ENCODE data around the gene HHAT. TPM values are rescaled to one million over a fixed set of nuclear protein-coding genes. Genes with fewer than 3 reads are reported as not detected.

Gene HHAT
- total and polyA plus RNA-seq, 2 donors (not counting 3 experiments of a cell fraction or from before 2014, with no cell fraction given): 2.4 to 4.3 TPM

DNA sequence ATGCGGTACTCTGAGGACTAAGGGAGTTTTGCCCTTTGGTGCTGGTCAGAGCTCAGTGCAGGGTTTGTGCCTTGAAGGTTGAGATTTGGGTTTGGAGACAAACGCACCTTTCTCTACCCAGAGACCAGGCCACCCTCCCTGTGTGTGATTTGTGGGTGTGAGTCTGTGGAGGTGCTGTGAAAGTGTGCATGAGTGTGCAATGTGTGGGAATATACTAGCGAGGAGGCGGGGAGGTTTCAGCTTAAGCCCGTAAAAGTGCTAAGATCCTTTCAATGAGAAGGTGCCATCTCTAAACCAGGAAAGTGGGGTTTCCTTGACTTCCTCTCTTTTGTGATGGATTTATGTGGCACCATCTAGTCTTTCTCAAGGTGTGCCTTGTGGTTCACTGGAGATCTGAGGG lies 225.7 kb downstream of the HHAT start:
- no peak overlapping the region for H3K27ac ChIP-seq (ENCODE audit: insufficient read depth, low read depth, low read length)
- no peak overlapping the region for H3K4me2 ChIP-seq (ENCODE audit: insufficient read depth, low read length)
- FAIRE-seq (no peak), DNase-seq (ENCODE audit: low read depth, low spot score) (no peak)
- intact Hi-C loops (cut with micrococcal nuclease) (loop anchor here (5.0 kb wide), 1 partner anchor 42 kb away; no protein-coding TSS in a partner anchor), dilution Hi-C loops (cut with MboI; ENCODE audit: extremely low pct_ligation_motif_present, low sequenced_read_pairs) (no loop called here)
- no peak overlapping the region for H2AFZ ChIP-seq (ENCODE audit: low read depth, low read length)
- H3K27me3 ChIP-seq (ENCODE audit: control insufficient read depth in 2 of 2, insufficient read depth in 2 of 2, low read length in 2 of 2): no peaks in the 10 kb centered on the region
- TF ChIP-seq, protein P1, sequence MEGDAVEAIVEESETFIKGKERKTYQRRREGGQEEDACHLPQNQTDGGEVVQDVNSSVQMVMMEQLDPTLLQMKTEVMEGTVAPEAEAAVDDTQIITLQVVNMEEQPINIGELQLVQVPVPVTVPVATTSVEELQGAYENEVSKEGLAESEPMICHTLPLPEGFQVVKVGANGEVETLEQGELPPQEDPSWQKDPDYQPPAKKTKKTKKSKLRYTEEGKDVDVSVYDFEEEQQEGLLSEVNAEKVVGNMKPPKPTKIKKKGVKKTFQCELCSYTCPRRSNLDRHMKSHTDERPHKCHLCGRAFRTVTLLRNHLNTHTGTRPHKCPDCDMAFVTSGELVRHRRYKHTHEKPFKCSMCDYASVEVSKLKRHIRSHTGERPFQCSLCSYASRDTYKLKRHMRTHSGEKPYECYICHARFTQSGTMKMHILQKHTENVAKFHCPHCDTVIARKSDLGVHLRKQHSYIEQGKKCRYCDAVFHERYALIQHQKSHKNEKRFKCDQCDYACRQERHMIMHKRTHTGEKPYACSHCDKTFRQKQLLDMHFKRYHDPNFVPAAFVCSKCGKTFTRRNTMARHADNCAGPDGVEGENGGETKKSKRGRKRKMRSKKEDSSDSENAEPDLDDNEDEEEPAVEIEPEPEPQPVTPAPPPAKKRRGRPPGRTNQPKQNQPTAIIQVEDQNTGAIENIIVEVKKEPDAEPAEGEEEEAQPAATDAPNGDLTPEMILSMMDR (IDR thresholded peaks at IDR 0.05; ENCODE audit: extremely low read depth in 1 of 2, insufficient read depth in 1 of 2, low read depth in 1 of 2, low read length in 2 of 2): no peak
- TF ChIP-seq POLR2A (IDR thresholded peaks at IDR 0.05; ENCODE audit: low read depth, low read length) (no peak), POLR2AphosphoS5 (IDR thresholded peaks at IDR 0.05; ENCODE audit: insufficient read depth, low read depth, low read length) (no peak), FOS (IDR thresholded peaks at IDR 0.05; ENCODE audit: borderline replicate concordance, insufficient read depth, low read length) (no peak)
- CTCF ChIA-PET: interaction anchor here (1.0 kb wide), 1 partner anchor 46 kb away, joined by 3 read pairs; no protein-coding TSS in a partner anchor
- no TSS peak for BruUV-seq (replicated peaks)
- H3K9me3 ChIP-seq (replicated peaks; ENCODE audit: control insufficient read depth, insufficient read depth, low read length): no peaks in the 10 kb centered on the region
- no peak overlapping the region for H3K9ac ChIP-seq (replicated peaks; ENCODE audit: extremely low read depth, insufficient read depth, low read length)
- POLR2A ChIA-PET: no interaction called here
- no peak overlapping the region for H3K4me3 ChIP-seq (replicated peaks in 1 of 3; ENCODE audit: insufficient read depth in 1 of 3, low read depth in 1 of 3, low read length in 3 of 3)
- H3K4me1 ChIP-seq (ENCODE audit: control insufficient read depth, extremely low read depth, insufficient read depth, low read length): no peaks in the 10 kb centered on the region
- no peaks in the 10 kb centered on the region for H3K9me1 ChIP-seq (replicated peaks; ENCODE audit: control insufficient read depth, extremely low read depth, insufficient read depth, low read length)
- no peaks in the 10 kb centered on the region for H3K36me3 ChIP-seq (ENCODE audit: control insufficient read depth in 2 of 2, extremely low read depth in 1 of 2, insufficient read depth in 2 of 2, low read length in 2 of 2)
- no peaks in the 10 kb centered on the region for H3K79me2 ChIP-seq (ENCODE audit: control insufficient read depth, insufficient read depth, low read length)
- H4K20me1 ChIP-seq (replicated peaks; ENCODE audit: control insufficient read depth, extremely low read depth, insufficient read depth, low read length): no peaks in the 10 kb centered on the region

DNA sequence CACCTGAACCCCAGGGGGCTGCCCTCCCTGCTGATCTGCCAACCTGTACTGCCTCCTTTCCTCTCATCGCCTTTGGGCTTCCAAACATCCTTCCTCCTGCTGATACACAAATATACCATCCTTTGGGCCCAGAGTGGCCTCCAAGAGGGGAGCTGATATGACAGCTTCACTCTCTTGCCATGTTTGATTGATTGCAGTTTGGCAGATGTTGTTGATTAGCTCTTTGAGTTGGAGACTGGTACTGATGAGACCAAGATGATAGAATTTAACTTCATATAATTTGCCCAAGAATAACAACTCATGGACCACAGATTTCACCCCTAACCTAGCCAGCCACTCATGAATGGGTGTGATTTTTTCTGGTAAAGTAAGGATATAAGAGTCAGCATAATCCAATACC lies 227.8 kb downstream of the HHAT start:
- CTCF ChIA-PET: no interaction called here
- BruUV-seq (replicated peaks): no TSS peak
- FAIRE-seq: no peak
- Histone ChIP-seq H3K27ac (ENCODE audit: insufficient read depth, low read depth, low read length) (no peak overlapping the region), H3K27me3 (ENCODE audit: control insufficient read depth in 2 of 2, insufficient read depth in 2 of 2, low read length in 2 of 2) (no peaks in the 10 kb centered on the region), H3K79me2 (ENCODE audit: control insufficient read depth, insufficient read depth, low read length) (no peaks in the 10 kb centered on the region), H3K9me3 (replicated peaks; ENCODE audit: control insufficient read depth, insufficient read depth, low read length) (no peaks in the 10 kb centered on the region), H3K9ac (replicated peaks; ENCODE audit: extremely low read depth, insufficient read depth, low read length) (no peak overlapping the region), H3K4me2 (ENCODE audit: insufficient read depth, low read length) (no peak overlapping the region), H3K9me1 (replicated peaks; ENCODE audit: control insufficient read depth, extremely low read depth, insufficient read depth, low read length) (no peaks in the 10 kb centered on the region), H2AFZ (ENCODE audit: low read depth, low read length) (no peak overlapping the region), H4K20me1 (replicated peaks; ENCODE audit: control insufficient read depth, extremely low read depth, insufficient read depth, low read length) (no peaks in the 10 kb centered on the region), H3K4me1 (ENCODE audit: control insufficient read depth, extremely low read depth, insufficient read depth, low read length) (no peaks in the 10 kb centered on the region), H3K36me3 (ENCODE audit: control insufficient read depth in 2 of 2, extremely low read depth in 1 of 2, insufficient read depth in 2 of 2, low read length in 2 of 2) (no peaks in the 10 kb centered on the region), H3K4me3 (replicated peaks in 1 of 3; ENCODE audit: insufficient read depth in 1 of 3, low read depth in 1 of 3, low read length in 3 of 3) (no peak overlapping the region)
- dilution Hi-C loops (cut with MboI; ENCODE audit: extremely low pct_ligation_motif_present, low sequenced_read_pairs) (no loop called here), intact Hi-C loops (cut with micrococcal nuclease) (no loop called here)
- DNase-seq (ENCODE audit: low read depth, low spot score): no peak
- TF ChIP-seq GATA2 (IDR thresholded peaks at IDR 0.05; ENCODE audit: insufficient read depth, insufficient read length, low read depth, low read length) (no peak), POLR2A (IDR thresholded peaks at IDR 0.05; ENCODE audit: low read depth, low read length) (no peak), FOS (IDR thresholded peaks at IDR 0.05; ENCODE audit: borderline replicate concordance, insufficient read depth, low read length) (no peak)
- POLR2A ChIA-PET: no interaction called here
